GM12875 (cell line): ENCODE data around the gene PACSIN1.

ENCODE experiments used
- H3K4me3 ChIP-seq: one replicate; pipeline ENCODE4 v1.5.1; 2011; ENCODE audit warnings: low read depth, low read length, control low read depth
- CTCF ChIP-seq: IDR thresholded peaks from 2 replicates; pipeline ENCODE4 v1.5.1; 2011; ENCODE audit warnings: low read depth, mild to moderate bottlenecking, control low read depth, inconsistent platforms, low read length, moderate library complexity, borderline replicate concordance; ENCODE audit not compliant: insufficient read depth

Gene PACSIN1

GRCh38 chr6:34524971-34525370, 59.1 kb downstream of the PACSIN1 start:
- TF ChIP-seq CTCF: no peak
- no peak overlapping the region for H3K4me3 ChIP-seq

GRCh38 chr6:34525431-34526175, 59.7 kb downstream of the PACSIN1 start:
- H3K4me3 ChIP-seq: no peak overlapping the region
- no peak for TF ChIP-seq CTCF

- H3K4me3 ChIP-seq: no peak overlapping the region
- no peak for TF ChIP-seq CTCF
Measured at GRCh38 chr6:34526241-34526972, 60.5 kb downstream of the PACSIN1 start.

GRCh38 chr6:34526992-34527728, 61.3 kb downstream of the PACSIN1 start:
- peak; percentile 83 for TF ChIP-seq CTCF
- H3K4me3 ChIP-seq: no peak overlapping the region

GRCh38 chr6:34527751-34528670, 62.1 kb downstream of the PACSIN1 start:
- no peak overlapping the region for H3K4me3 ChIP-seq
- no peak for TF ChIP-seq CTCF

GRCh38 chr6:34528996-34529664, 63.3 kb downstream of the PACSIN1 start:
- no peak for TF ChIP-seq CTCF

More at GRCh38 chr6:34528996-34529664, 63.3 kb downstream of the PACSIN1 start:
- H3K4me3 ChIP-seq: no peak overlapping the region
